Left kidney (tissue), 2 donors: ENCODE data around the gene CST6. TPM values are rescaled to one million over a fixed set of nuclear protein-coding genes. Genes with fewer than 3 reads are reported as not detected.
"Not testable (repeated sequence)": the region's sequence is repeated elsewhere in the genome, so short reads cannot be mapped to it uniquely, and the experiment has no call there.

Source experiments
- DNase-seq: peaks from one replicate; pipeline ENCODE4 v3.0.0-alpha.2; 2013
- polyA plus RNA-seq: library from polyadenylated mRNA; unstranded; fragments of 120-200 nt; gene quantifications from one replicate; pipeline ENCODE4 v1.2.1, GENCODE V29; 2013; ENCODE audit not compliant: insufficient read length

Gene CST6
- polyA plus RNA-seq, 1 donor = not detected

- no peak for DNase-seq
Observed at GRCh38 chr11:66015454-66015881, 3.7 kb downstream of the CST6 start.

GRCh38 chr11:66015936-66016792, 4.4 kb downstream of the CST6 start:
- DNase-seq = no peak

DNA sequence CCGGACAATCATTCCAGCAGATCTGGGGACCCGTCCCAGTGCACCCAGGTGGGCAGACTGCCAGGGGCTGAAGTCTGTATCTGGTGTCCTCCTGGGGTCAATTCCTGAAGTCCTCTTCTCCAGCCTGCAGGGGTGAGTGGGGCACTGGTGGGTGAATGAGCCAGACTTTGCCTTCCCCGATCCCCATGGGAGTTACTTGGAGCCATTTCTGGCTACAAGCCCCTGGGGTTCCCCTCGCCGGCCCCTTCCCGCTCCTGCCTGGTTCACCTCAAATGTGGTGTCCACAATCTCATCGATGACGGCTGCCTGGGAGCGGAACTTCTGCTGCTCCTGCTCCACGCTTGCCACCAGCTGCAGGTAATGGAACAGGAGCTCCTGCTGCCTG, 5.0 kb downstream of the CST6 start:
- DNase-seq = no peak

- no peak for DNase-seq
Observed at GRCh38 chr11:66017321-66017720, 5.5 kb downstream of the CST6 start.

- no peak for DNase-seq
Observed at GRCh38 chr11:66020212-66020611, 8.4 kb downstream of the CST6 start.

GRCh38 chr11:66020618-66021357, 9.0 kb downstream of the CST6 start:
- no peak for DNase-seq

GRCh38 chr11:66022401-66023185, 10.8 kb downstream of the CST6 start:
- DNase-seq = peak; percentile 34

- not testable (repeated sequence) for DNase-seq
Observed at GRCh38 chr11:66023186-66023440, 11.3 kb downstream of the CST6 start.

DNA sequence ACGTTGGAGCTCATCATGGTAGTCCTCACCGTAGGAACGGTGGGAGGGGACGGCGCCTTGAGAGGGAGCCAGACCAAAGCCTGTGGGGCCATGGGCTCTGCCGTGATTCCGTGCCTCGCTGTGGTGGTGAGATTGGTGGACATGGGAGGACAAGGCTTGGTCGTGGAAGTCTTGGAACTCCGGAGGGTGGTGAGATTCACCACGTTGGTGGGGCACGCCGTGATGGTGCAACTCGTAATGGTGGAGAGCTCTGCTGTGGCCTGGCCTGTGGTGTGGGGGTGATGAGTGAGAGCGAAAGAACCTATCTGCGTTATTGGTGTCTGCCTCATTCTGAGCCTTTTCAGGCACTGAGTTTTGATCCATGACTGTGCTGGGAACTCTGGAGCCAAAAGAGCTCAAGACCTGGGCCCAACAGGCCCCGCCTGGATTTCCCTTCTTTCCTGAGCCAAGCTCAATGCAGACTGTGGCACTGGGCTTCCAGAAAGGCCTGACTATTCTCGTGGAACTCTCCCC, 14.3 kb downstream of the CST6 start, which contains the start of gene CATSPER1:
CATSPER1 (minus strand) TSS at position 463 of the 513 bp plus-strand sequence; CDS start at position 363, 100 bp downstream.
- DNase-seq = no peak

DNA sequence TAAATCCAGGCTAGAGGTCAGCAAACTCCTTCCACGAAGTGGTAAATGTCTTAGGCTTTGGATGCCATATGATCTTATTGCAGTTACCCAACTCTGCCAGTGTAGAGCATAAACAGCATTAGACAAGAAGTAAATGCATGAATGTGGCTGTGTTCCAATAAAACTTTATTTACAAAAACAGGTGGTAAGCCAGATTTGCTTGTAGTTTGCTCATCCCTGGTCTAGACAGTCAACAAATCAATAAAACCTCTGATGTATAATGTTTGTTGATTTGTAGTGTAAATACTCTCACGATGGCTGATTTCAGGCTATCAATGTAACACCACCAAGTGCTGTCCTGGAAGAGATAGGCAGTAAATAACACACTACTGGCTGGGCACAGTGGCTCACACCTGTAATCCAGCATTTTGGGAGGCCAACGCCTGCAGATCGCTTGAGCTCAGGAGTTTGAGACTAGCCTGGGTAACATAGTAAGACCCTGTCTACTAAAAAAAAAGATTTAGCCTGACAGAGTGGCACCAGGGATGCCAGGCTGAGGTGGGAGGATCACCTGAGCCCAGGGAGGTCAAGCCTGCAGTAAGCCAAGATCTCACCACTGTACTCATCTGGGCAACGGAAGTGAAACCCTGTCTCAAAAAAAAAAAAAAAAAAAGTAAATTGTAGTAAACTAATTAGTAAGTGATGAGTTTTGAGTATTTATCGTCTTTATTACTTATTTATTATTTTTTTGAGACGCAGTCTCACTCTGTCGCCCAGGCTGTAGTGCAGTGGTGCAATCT, 21.3 kb downstream of the CST6 start:
- DNase-seq = no peak

GRCh38 chr11:66035653-66036333, 24.0 kb downstream of the CST6 start:
- DNase-seq = no peak

- DNase-seq = no peak
Observed at GRCh38 chr11:66036334-66036710, 24.5 kb downstream of the CST6 start.

GRCh38 chr11:66037327-66037726, 25.5 kb downstream of the CST6 start:
- no peak for DNase-seq

DNA sequence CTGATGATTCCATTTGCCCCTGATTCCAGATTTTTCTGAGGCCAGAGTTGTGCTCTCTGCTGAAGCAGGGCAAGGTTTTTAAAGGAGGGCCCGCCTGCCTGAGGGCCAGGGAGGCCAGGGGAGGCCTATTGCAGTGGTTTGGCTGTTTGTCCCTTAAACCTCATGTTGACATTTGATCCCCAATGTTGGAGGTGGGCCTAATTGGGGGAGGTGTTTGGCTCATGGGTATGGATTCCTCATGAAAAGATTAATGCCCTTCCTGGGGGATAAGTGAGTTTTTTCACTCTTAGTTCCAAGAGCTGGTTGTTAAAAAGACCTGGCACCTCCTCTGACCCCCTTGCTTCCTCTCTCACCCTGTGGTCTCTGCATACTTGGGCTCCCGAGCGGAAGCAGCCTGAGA, 28.0 kb downstream of the CST6 start:
- DNase-seq = no peak

- no peak for DNase-seq
Observed at GRCh38 chr11:66042227-66042995, 30.6 kb downstream of the CST6 start.

DNA sequence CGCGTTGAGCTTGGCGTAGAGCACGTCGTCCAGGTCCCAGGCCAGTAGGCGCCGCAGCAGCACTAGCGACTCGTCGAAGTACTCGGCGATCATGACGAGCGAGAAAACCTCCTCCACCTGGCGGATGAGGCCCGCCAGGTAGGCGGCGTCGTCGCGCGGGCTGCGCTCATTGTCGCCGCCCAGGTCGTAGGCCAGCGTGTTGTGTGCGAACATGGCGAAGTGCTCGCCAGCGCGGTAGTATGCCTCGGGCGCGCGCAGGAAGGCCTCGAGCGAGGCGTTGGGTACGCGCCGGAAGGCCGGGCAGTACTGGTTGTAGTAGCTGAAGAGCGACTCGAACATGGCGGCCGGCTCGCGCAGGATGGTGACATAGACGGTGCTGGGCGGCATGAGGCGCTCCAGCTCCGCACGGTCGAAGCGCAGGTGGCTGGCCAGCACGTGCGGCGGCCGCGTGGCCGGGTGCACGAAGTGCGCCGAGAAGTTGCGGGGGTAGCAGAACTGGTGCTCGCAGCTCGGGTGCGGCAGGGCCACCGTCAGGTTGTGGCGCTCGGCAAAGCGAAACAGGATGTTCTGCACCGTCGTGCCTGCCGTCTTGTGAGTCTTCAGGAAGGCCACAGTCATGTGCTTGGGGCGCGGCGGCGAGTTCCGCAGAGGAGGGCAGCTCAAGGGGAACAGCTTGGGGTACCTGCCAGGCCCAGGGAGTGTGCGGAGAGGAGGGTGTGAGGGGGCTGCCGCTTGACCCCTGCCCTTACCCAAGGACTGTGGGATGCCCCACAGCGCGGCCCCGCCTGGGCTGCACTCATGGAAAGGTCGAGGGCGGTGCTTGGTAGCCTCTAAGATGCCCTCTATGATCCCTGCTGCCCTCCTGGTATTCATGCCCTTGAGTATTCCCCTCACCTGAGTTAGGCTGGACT, 31.4 kb downstream of the CST6 start:
- no peak for DNase-seq

DNA sequence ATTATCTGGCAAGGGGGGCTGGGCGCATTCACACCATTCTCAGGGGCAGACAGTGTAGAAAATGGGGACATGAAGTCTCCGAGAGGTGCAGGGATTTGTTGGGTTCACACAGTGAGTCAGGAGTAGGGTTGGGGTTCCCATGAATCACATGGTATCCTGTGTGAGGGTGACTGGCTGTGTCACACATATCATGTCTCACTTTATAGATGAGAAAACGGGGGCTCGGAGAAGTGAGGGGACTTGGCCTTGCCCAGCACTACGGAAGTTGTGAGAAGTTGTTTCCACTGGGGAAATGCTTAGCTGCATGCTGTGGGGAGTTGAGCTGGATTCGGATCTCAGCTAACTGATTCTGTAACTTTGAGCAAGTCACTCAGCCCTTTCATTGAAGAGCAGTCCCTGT, 32.9 kb downstream of the CST6 start:
- DNase-seq = no peak

DNA sequence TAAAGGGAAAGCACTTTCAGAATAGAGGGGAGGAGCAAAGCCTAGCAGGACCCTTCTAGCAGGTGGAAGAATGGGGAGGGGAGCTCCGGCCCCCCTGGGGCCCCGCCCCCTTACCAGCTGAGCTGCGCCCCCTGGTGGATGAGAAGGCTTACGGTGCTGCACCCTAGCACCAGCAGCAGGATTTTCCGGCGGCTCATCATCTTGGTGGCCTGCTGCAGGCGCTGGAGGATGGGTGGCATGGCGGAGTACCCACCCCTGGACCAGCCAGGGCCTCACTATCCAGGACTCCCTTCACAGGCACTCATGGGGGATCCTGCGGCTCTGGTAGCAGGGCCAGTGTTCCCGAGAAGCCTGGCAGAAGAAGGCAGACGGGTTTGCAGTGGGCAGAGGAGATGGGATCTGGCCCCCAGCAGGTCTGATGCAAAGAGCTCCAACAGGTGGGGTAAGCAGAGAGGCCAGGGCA, 33.4 kb downstream of the CST6 start:
- DNase-seq = peak; percentile 76

GRCh38 chr11:66046901-66047300, 35.1 kb downstream of the CST6 start:
- DNase-seq = no peak
